GM12878 (cell line): Measurements from ENCODE around the gene SEMA5A. TPM values are rescaled to one million over a fixed set of nuclear protein-coding genes. Genes with fewer than 3 reads are reported as not detected.

ENCODE experiments used
- ATAC-seq: fragments of 200-7000 bp; cut with Tn5 transposase; 3 replicates; pipeline ENCODE4 v1.9.1; 2020; ENCODE audit warnings: mild to moderate bottlenecking, moderate library complexity
- BruUV-seq: library from RNA; stranded (reverse); fragments of 400-500 nt; replicated peaks from 2 replicates; lab custom pipeline; 2021; lab: Mats Ljungman, UMichigan
- CTCF ChIA-PET: fragments of 300-600 bp; sonication (Branson Sonifier 250); formaldehyde crosslinking; extraction: SDS; loops from one replicate; lab custom pipeline; 2021; ENCODE audit warnings: inconsistent platforms; lab: Yijun Ruan, JAX
- POLR2A ChIA-PET: fragments of 350-600 bp; formaldehyde crosslinking; extraction: SDS; loops from one replicate; lab custom pipeline; 2021; ENCODE audit warnings: inconsistent platforms; lab: Charles Lee
- RAD21 ChIA-PET: fragments of 300-600 bp; sonication (Branson Sonifier 250); formaldehyde crosslinking; loops from one replicate; lab custom pipeline; 2023; ENCODE audit warnings: antibody characterized with exemption; ENCODE audit not compliant: unreplicated experiment; lab: Charles Lee
- SMC1A ChIA-PET: fragments of 300-600 bp; sonication (Branson Sonifier 250); formaldehyde crosslinking; loops from one replicate; lab custom pipeline; 2023; ENCODE audit not compliant: unreplicated experiment, uncharacterized antibody; lab: Charles Lee
- DNase-seq: peaks from one replicate; pipeline ENCODE4 v3.0.0-alpha.2; 2011; ENCODE audit warnings: low read depth, low spot score
- FAIRE-seq: peaks from 3 replicates; lab custom pipeline; 2011; peaks lifted over from hg19 to GRCh38; lab: Jason Lieb, UNC
- H2AFZ ChIP-seq: 2 replicates; pipeline ENCODE4 v1.6.0; 2011; ENCODE audit warnings: low read depth, low read length, control low read depth; ENCODE audit not compliant: control insufficient read depth
- H3K27ac ChIP-seq: 2 replicates; pipeline ENCODE4 v1.5.1; 2011; ENCODE audit warnings: control low read depth; ENCODE audit not compliant: control insufficient read depth, insufficient read depth
- H3K27me3 ChIP-seq, 2 experiments: replicated peaks in 1 of 2; 2 replicates each; pipeline versions ENCODE4 v1.6.0 to v1.6.1; 2011; ENCODE audit warnings: low read length in 1 of 2; ENCODE audit not compliant: control insufficient read depth in 2 of 2, insufficient read depth in 2 of 2
- H3K36me3 ChIP-seq, 2 experiments: 2 replicates each; pipeline ENCODE4 v1.5.1; 2011; ENCODE audit warnings: low read length in 1 of 2; ENCODE audit not compliant: control insufficient read depth in 2 of 2, insufficient read depth in 2 of 2
- H3K4me1 ChIP-seq: 2 replicates; pipeline ENCODE4 v1.6.1; 2011; ENCODE audit warnings: mild to moderate bottlenecking, low read length, moderate library complexity, mixed read lengths; ENCODE audit not compliant: control insufficient read depth, insufficient read depth
- H3K4me2 ChIP-seq: 2 replicates; pipeline ENCODE4 v1.6.0; 2011; ENCODE audit warnings: control low read depth; ENCODE audit not compliant: control insufficient read depth, insufficient read depth
- H3K4me3 ChIP-seq: fragments of 200-600 bp; sonication (generic); 2 replicates; pipeline ENCODE4 v1.5.1; 2016
- H3K79me2 ChIP-seq: 2 replicates; pipeline ENCODE4 v1.6.0; 2011; ENCODE audit warnings: low read length; ENCODE audit not compliant: control insufficient read depth, insufficient read depth
- H3K9ac ChIP-seq: 2 replicates; pipeline ENCODE4 v1.8.0; 2011; ENCODE audit warnings: low read length, control low read depth, mixed read lengths; ENCODE audit not compliant: control insufficient read depth, insufficient read depth
- H3K9me3 ChIP-seq: replicated peaks from 3 replicates; pipeline ENCODE4 v1.5.1; 2011; ENCODE audit warnings: mild to moderate bottlenecking, low read length; ENCODE audit not compliant: control insufficient read depth, insufficient read depth
- H4K20me1 ChIP-seq: 2 replicates; pipeline ENCODE4 v1.6.0; 2011; ENCODE audit not compliant: control insufficient read depth, insufficient read depth
- HCFC1 ChIP-seq: fragments of 150-350 bp; IDR thresholded peaks from 2 replicates; pipeline ENCODE4 v1.6.1; 2014; ENCODE audit warnings: low read length
- IKZF2 ChIP-seq, 2 experiments: fragments of 450-650 bp; IDR thresholded peaks; 2 replicates each; pipeline ENCODE4 v1.6.1; 2017; ENCODE audit warnings: mild to moderate bottlenecking in 2 of 2, moderate library complexity in 2 of 2
- JUND ChIP-seq: IDR thresholded peaks from 2 replicates; pipeline ENCODE4 v1.6.1; 2012; ENCODE audit warnings: low read depth, mild to moderate bottlenecking, low read length, improper control_type of control experiment, moderate library complexity
- KAT2A ChIP-seq: conservative IDR thresholded peaks from 2 replicates; pipeline ENCODE4 v1.6.1; 2011; ENCODE audit warnings: low read depth, low read length; ENCODE audit not compliant: control insufficient read depth
- NRF1 ChIP-seq: conservative IDR thresholded peaks from 2 replicates; pipeline ENCODE4 v1.6.1; 2011; ENCODE audit warnings: mild to moderate bottlenecking, low read depth, low read length, improper control_type of control experiment
- PAX5 ChIP-seq: IDR thresholded peaks from 2 replicates; pipeline ENCODE4 v1.6.1; 2011; ENCODE audit warnings: low read depth, low read length, borderline replicate concordance
- PML ChIP-seq: IDR thresholded peaks from 2 replicates; pipeline ENCODE4 v1.6.1; 2012; ENCODE audit warnings: low read length, inconsistent platforms
- RAD21 ChIP-seq: IDR thresholded peaks from 2 replicates; pipeline ENCODE4 v1.6.1; 2011; ENCODE audit warnings: mild to moderate bottlenecking, low read depth, low read length, moderate library complexity; ENCODE audit not compliant: insufficient read depth
- RFX5 ChIP-seq: IDR thresholded peaks from 2 replicates; pipeline ENCODE4 v1.6.1; 2011; ENCODE audit warnings: low read depth, low read length, improper control_type of control experiment
- SMAD5 ChIP-seq: IDR thresholded peaks from 2 replicates; pipeline ENCODE4 v1.6.1; 2016; ENCODE audit warnings: antibody characterized with exemption, low read depth
- YY1 ChIP-seq: IDR thresholded peaks from 2 replicates; pipeline ENCODE4 v1.6.1; 2011; ENCODE audit warnings: low read depth, mild to moderate bottlenecking, low read length
- WGBS: methylation state at CpG from one replicate; pipeline ENCODE4 v1.1.6; 2016; ENCODE audit warnings: low lambda C conversion rate; ENCODE audit not compliant: insufficient replicate concordance, insufficient coverage; ENCODE audit errors: missing lambda C conversion rate; 5-methylcytosine and 5-hydroxymethylcytosine counted together
- in situ Hi-C: fragments of 300-500 bp; cut with MboI; formaldehyde crosslinking; loops from 9 replicates; pipeline ENCODE4 v1.14.3; 2018; ENCODE audit warnings: mixed read lengths
- intact Hi-C: fragments of 100-400 bp; cut with micrococcal nuclease; formaldehyde crosslinking; loops from one replicate; pipeline ENCODE4 v1.14.2; 2022; ENCODE audit not compliant: unreplicated experiment
- polyA plus RNA-seq, 11 experiments: library from polyadenylated mRNA; depleted of rRNA in 4 of 11; unstranded in 6 of 11; stranded (reverse) in 5 of 11; fragments of >200 nt; fragmentation: Nextera tagmentation in 4 of 11; fragmentation: Illumina TruSeq in 1 of 11; extraction: Ambion mirVana in 4 of 11; extraction: Trizol in 1 of 11; gene quantifications; 1 replicate in 1 of 11; 2 replicates in 10 of 11; pipeline versions ENCODE4 v1.2.1 to v1.2.3, GENCODE V29; 2011 to 2016; ENCODE audit warnings: inconsistent platforms in 2 of 11, missing spikeins in 2 of 11, low read depth in 1 of 11
- total RNA-seq, 4 experiments: library from RNA; depleted of rRNA in 3 of 4; stranded (reverse); fragments of >200 nt in 3 of 4; fragmentation: Illumina TruSeq in 1 of 4; extraction: Trizol in 1 of 4; gene quantifications; 2 replicates each; pipeline versions ENCODE4 v1.2.1 to v1.2.3, GENCODE V29; 2013 to 2021
- TF ChIP-seq, protein P1 (sequence below): IDR thresholded peaks from 2 replicates; pipeline ENCODE4 v1.6.1; 2012; ENCODE audit warnings: low read depth, low read length, improper control_type of control experiment
- TF ChIP-seq, protein P2 (sequence below): fragments of 450-650 bp; IDR thresholded peaks from 2 replicates; pipeline ENCODE4 v1.6.1; 2017; ENCODE audit warnings: antibody characterized with exemption, mild to moderate bottlenecking, moderate library complexity
- TF ChIP-seq, protein P3 (sequence below): fragments of 450-650 bp; formaldehyde crosslinking; IDR thresholded peaks from 2 replicates; pipeline ENCODE4 v1.5.0; 2022; ENCODE audit warnings: mild to moderate bottlenecking, missing genetic modification characterization
- TF ChIP-seq, protein P4 (sequence below): fragments of 450-650 bp; IDR thresholded peaks from 2 replicates; pipeline ENCODE4 v1.6.1; 2017; ENCODE audit warnings: mild to moderate bottlenecking

SEMA5A gene
- total and polyA plus RNA-seq, 10 of the 15 experiments (the other 5 are each of a cell fraction or from before 2014, with no cell fraction given), result 0.03 to 2.4 (median 0.09) TPM; not detected in 1

DNA sequence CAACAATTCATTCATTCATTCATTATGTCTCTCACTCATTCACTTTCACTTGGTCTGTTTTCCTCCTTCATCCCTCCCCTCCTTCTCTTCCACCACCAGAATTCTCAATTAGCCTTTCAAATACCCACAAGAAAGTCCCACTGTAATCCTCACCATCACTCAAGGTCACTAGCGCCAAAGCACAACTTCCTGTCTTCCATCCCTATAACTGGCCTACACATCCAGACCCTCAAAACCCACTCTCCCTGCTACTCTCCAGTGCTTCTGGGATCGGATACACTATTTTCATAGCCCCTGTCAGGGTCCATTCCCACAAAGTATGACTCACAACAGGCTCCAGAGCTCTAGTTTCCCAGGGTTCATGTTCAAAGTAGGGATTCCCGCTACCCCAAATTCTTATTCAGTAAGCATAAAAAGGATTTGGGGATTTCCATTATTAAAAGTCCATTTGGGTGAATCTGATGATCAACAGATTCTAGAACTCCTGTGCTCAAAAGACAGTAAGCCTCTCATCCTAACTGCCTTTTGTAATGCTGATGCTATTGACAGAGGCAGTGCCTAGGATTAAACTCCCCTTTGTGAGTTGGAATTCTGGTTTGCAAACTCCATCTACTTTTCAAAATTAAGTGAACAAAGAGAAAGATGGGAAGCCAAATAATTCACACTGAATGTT, 250.9 kb downstream of the SEMA5A start:
- H3K4me2 ChIP-seq, result no peak overlapping the region
- in situ Hi-C loops, result no loop called here
- TF ChIP-seq RAD21, result no peak
- TF ChIP-seq, protein P1, sequence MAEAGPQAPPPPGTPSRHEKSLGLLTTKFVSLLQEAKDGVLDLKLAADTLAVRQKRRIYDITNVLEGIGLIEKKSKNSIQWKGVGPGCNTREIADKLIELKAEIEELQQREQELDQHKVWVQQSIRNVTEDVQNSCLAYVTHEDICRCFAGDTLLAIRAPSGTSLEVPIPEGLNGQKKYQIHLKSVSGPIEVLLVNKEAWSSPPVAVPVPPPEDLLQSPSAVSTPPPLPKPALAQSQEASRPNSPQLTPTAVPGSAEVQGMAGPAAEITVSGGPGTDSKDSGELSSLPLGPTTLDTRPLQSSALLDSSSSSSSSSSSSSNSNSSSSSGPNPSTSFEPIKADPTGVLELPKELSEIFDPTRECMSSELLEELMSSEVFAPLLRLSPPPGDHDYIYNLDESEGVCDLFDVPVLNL, result no peak
- no peak for TF ChIP-seq PML
- TF ChIP-seq, protein P2, sequence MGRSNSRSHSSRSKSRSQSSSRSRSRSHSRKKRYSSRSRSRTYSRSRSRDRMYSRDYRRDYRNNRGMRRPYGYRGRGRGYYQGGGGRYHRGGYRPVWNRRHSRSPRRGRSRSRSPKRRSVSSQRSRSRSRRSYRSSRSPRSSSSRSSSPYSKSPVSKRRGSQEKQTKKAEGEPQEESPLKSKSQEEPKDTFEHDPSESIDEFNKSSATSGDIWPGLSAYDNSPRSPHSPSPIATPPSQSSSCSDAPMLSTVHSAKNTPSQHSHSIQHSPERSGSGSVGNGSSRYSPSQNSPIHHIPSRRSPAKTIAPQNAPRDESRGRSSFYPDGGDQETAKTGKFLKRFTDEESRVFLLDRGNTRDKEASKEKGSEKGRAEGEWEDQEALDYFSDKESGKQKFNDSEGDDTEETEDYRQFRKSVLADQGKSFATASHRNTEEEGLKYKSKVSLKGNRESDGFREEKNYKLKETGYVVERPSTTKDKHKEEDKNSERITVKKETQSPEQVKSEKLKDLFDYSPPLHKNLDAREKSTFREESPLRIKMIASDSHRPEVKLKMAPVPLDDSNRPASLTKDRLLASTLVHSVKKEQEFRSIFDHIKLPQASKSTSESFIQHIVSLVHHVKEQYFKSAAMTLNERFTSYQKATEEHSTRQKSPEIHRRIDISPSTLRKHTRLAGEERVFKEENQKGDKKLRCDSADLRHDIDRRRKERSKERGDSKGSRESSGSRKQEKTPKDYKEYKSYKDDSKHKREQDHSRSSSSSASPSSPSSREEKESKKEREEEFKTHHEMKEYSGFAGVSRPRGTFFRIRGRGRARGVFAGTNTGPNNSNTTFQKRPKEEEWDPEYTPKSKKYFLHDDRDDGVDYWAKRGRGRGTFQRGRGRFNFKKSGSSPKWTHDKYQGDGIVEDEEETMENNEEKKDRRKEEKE, result no peak
- TF ChIP-seq PAX5, result no peak
- TF ChIP-seq RFX5, result no peak
- TF ChIP-seq SMAD5, result no peak
- TF ChIP-seq JUND, result no peak
- no peak for TF ChIP-seq HCFC1
- TF ChIP-seq, protein P3, sequence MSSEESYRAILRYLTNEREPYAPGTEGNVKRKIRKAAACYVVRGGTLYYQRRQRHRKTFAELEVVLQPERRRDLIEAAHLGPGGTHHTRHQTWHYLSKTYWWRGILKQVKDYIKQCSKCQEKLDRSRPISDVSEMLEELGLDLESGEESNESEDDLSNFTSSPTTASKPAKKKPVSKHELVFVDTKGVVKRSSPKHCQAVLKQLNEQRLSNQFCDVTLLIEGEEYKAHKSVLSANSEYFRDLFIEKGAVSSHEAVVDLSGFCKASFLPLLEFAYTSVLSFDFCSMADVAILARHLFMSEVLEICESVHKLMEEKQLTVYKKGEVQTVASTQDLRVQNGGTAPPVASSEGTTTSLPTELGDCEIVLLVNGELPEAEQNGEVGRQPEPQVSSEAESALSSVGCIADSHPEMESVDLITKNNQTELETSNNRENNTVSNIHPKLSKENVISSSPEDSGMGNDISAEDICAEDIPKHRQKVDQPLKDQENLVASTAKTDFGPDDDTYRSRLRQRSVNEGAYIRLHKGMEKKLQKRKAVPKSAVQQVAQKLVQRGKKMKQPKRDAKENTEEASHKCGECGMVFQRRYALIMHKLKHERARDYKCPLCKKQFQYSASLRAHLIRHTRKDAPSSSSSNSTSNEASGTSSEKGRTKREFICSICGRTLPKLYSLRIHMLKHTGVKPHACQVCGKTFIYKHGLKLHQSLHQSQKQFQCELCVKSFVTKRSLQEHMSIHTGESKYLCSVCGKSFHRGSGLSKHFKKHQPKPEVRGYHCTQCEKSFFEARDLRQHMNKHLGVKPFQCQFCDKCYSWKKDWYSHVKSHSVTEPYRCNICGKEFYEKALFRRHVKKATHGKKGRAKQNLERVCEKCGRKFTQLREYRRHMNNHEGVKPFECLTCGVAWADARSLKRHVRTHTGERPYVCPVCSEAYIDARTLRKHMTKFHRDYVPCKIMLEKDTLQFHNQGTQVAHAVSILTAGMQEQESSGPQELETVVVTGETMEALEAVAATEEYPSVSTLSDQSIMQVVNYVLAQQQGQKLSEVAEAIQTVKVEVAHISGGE (CRISPR knock-in tag), result no peak
- TF ChIP-seq KAT2A, result no peak
- TF ChIP-seq, protein P4, sequence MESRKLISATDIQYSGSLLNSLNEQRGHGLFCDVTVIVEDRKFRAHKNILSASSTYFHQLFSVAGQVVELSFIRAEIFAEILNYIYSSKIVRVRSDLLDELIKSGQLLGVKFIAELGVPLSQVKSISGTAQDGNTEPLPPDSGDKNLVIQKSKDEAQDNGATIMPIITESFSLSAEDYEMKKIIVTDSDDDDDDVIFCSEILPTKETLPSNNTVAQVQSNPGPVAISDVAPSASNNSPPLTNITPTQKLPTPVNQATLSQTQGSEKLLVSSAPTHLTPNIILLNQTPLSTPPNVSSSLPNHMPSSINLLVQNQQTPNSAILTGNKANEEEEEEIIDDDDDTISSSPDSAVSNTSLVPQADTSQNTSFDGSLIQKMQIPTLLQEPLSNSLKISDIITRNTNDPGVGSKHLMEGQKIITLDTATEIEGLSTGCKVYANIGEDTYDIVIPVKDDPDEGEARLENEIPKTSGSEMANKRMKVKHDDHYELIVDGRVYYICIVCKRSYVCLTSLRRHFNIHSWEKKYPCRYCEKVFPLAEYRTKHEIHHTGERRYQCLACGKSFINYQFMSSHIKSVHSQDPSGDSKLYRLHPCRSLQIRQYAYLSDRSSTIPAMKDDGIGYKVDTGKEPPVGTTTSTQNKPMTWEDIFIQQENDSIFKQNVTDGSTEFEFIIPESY, result no peak
- no peak for TF ChIP-seq IKZF2 (IDR thresholded peaks at IDR 0.05)
- TF ChIP-seq YY1, result no peak
- TF ChIP-seq NRF1, result no peak

More for the DNA sequence above, 250.9 kb downstream of the SEMA5A start:
- no peak overlapping the region for H3K4me3 ChIP-seq
- DNase-seq, result no peak
- FAIRE-seq, result no peak
- H2AFZ ChIP-seq, result no peak overlapping the region
- 31% methylated on average over 3 of the region's 3 CpGs for WGBS
- H3K9ac ChIP-seq, result no peak overlapping the region
- ChIA-PET RAD21 (no interaction called here), SMC1A (no interaction called here), CTCF (no interaction called here), POLR2A (no interaction called here)
- ATAC-seq, result no peak
- no peaks in the 10 kb centered on the region for H3K36me3 ChIP-seq
- no TSS peak for BruUV-seq
- intact Hi-C loops, result no loop called here
- no peak overlapping the region for H3K27ac ChIP-seq
- no peaks in the 10 kb centered on the region for H3K4me1 ChIP-seq
- no peaks in the 10 kb centered on the region for H3K27me3 ChIP-seq
- no peaks in the 10 kb centered on the region for H3K79me2 ChIP-seq
- H4K20me1 ChIP-seq, result no peaks in the 10 kb centered on the region
- no peaks in the 10 kb centered on the region for H3K9me3 ChIP-seq
